MM.1S (cell line): ENCODE measurements around the gene CIB4.

Experiments
- EZH2 ChIP-seq: fragments of 300-600 bp; sonication (generic); optimal IDR thresholded peaks from 2 replicates; pipeline ENCODE3; 2017; ENCODE audit warnings: low read depth, mild to moderate bottlenecking, antibody characterized with exemption, low read length, mixed read lengths
- EZH2phosphoT487 ChIP-seq: fragments of 300-600 bp; sonication (generic); IDR thresholded peaks from 2 replicates; pipeline ENCODE4 v1.6.1; 2018; ENCODE audit warnings: antibody characterized with exemption, low read length
- TF ChIP-seq, protein P1 (sequence below): fragments of 300-600 bp; sonication (generic); IDR thresholded peaks from 2 replicates; pipeline ENCODE4 v1.5.1; 2016; ENCODE audit warnings: antibody characterized with exemption, low read length, mixed read lengths

- TF ChIP-seq, protein P1, sequence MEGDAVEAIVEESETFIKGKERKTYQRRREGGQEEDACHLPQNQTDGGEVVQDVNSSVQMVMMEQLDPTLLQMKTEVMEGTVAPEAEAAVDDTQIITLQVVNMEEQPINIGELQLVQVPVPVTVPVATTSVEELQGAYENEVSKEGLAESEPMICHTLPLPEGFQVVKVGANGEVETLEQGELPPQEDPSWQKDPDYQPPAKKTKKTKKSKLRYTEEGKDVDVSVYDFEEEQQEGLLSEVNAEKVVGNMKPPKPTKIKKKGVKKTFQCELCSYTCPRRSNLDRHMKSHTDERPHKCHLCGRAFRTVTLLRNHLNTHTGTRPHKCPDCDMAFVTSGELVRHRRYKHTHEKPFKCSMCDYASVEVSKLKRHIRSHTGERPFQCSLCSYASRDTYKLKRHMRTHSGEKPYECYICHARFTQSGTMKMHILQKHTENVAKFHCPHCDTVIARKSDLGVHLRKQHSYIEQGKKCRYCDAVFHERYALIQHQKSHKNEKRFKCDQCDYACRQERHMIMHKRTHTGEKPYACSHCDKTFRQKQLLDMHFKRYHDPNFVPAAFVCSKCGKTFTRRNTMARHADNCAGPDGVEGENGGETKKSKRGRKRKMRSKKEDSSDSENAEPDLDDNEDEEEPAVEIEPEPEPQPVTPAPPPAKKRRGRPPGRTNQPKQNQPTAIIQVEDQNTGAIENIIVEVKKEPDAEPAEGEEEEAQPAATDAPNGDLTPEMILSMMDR, result no peak
- TF ChIP-seq EZH2 (no peak), EZH2phosphoT487 (no peak)
Observed at GRCh38 chr2:26687328-26687727, 46.2 kb upstream of the CIB4 start.
